ENCODE data around the gene GBP7.

Gene GBP7

DNA sequence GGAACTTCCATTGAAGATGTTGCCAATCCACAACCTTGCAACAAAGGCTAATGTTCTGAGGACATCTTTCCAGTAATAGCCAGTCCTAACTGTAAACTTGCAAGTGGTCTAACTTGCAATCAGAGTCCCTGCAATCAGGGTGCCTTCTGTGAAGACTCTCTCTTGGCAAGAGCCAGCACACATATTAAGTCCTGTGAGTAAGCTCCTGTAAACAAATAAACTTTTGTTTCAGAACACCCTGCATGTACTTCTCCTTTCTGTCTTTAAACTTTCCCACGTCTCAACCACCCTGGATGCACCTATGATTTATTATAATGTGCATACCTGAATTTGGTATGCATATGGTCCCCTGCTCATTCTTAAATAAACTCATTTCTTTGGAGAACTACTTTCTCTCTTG, 9.1 kb downstream of the GBP7 start:
- TF ChIP-seq, protein P1, sequence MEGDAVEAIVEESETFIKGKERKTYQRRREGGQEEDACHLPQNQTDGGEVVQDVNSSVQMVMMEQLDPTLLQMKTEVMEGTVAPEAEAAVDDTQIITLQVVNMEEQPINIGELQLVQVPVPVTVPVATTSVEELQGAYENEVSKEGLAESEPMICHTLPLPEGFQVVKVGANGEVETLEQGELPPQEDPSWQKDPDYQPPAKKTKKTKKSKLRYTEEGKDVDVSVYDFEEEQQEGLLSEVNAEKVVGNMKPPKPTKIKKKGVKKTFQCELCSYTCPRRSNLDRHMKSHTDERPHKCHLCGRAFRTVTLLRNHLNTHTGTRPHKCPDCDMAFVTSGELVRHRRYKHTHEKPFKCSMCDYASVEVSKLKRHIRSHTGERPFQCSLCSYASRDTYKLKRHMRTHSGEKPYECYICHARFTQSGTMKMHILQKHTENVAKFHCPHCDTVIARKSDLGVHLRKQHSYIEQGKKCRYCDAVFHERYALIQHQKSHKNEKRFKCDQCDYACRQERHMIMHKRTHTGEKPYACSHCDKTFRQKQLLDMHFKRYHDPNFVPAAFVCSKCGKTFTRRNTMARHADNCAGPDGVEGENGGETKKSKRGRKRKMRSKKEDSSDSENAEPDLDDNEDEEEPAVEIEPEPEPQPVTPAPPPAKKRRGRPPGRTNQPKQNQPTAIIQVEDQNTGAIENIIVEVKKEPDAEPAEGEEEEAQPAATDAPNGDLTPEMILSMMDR (IDR thresholded peaks at IDR 0.05), result no peak

DNA sequence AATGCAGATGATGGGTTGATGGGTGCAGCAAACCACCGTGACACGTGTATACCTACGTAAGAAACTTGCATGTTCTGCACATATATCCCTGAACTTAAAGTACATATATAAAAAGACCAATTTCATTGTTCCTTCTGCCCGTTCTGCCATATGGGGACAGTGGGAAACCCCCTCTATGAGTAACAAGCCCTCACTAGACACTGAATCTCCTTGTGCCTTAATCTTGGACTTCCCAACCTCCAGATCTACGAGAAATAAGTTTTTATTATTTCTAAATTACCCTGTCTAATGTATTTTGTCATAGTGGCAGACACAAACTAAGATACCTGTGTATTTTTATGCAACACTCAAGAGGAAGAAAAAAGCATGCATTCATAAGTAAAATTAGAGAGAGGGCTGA, 10.0 kb downstream of the GBP7 start:
- TF ChIP-seq, protein P1 (IDR thresholded peaks at IDR 0.05), result no peak

DNA sequence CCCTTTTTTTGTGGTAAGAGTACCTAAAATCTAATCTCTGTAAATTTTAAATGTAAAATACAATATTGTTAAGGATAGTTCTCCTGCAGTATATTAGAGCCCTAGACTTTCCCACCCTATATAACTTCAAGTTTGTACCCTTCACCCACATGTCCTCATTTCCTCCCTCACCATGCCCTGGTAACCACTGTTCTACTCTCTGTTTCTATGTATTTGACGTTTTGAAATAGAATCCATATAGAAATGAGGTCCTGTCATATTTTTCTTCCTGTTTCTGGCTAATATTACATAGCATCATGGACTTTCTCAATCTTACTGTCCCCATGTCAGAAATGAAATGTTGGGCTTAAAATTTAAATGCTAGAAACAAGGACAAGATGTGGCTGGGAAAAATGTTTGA, 24.8 kb downstream of the GBP7 start:
- TF ChIP-seq, protein P1 (IDR thresholded peaks at IDR 0.05), result no peak

GRCh38 chr1:89149976-89150375, 25.8 kb downstream of the GBP7 start:
- TF ChIP-seq, protein P1 (IDR thresholded peaks at IDR 0.05), result no peak

GRCh38 chr1:89149229-89149628, 26.6 kb downstream of the GBP7 start:
- TF ChIP-seq, protein P1 (IDR thresholded peaks at IDR 0.05), result no peak

DNA sequence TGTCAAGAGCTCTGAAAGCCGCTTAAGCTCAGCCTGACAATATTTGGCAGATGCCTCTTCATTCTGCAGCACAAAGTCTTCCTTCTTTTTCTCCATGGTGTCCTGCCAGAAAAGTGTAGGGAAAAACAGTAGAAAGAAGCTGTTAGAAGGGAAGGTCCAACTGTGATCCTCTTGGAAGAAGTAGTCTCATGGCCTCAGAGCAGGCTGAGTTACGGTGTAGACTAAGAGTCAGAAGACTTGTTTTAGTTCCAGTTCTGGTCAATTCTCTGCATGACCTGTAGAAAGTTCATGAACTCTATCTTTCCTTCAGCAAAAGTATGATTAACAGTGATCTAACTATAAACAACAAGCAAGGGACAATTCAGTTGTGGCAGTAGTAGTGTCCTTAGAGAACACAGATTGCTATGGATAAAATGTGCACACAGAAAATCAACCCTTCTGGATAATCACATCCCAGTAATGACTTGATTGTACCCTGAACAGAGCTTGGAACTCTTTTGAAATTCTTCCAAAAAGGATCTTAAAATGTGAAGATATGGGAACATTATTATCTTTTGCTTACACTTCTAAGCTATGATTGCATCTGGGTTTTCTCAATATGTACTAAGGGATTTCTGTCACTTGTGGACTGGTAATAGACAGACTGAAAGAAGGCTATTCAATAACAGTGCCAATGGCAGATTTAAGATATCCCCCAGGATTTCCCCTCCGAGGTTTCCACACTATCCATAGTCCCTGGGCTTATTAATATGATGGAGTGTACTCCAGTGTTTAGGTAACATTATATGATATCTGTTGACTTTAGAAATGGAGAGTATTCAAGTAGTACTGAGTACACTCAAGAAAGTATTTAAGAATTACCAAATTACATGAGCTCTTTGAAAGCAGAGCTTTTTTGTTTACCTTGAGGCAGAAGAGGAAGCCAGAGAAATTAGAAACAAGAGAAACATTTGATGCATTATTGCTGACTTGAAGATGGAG, 27.8 kb downstream of the GBP7 start:
- TF ChIP-seq, protein P1 (IDR thresholded peaks at IDR 0.05), result no peak

- TF ChIP-seq, protein P1 (IDR thresholded peaks at IDR 0.05), result no peak
Measured at GRCh38 chr1:89146721-89147120, 29.1 kb downstream of the GBP7 start.

Measured in LNCAP (cell line).